Adrenal gland (tissue), 12 donors: ENCODE measurements around the gene CHL1. TPM values are rescaled to one million over a fixed set of nuclear protein-coding genes. Genes with fewer than 3 reads are reported as not detected.

Experiments used
- DNase-seq, 7 donors: peaks; one replicate each; pipeline ENCODE4 v3.0.0-alpha.2; 2019 to 2020
- H3K27ac ChIP-seq, 5 donors: fragments of 200-600 bp; sonication (generic) in 4 of 5; 1 replicate in 3 of 5; 2 replicates in 2 of 5; pipeline versions ENCODE4 v1.5.1 to v1.8.0; 2016 to 2020; ENCODE audit warnings: mild to moderate bottlenecking in 1 of 5
- H3K27me3 ChIP-seq: fragments of 200-600 bp; 2 replicates; pipeline ENCODE4 v1.8.0; 2021
- H3K36me3 ChIP-seq, 2 donors: fragments of 200-600 bp; replicated peaks in 1 of 2; 1 replicate in 1 of 2; 2 replicates in 1 of 2; pipeline versions ENCODE4 v1.5.1 to v1.8.0; 2018 to 2022
- H3K4me1 ChIP-seq, 2 donors: fragments of 200-600 bp; replicated peaks in 1 of 2; 1 replicate in 1 of 2; 2 replicates in 1 of 2; pipeline versions ENCODE4 v1.5.1 to v1.8.0; 2018 to 2021
- H3K4me3 ChIP-seq, 4 donors: fragments of 200-600 bp; sonication (generic) in 3 of 4; one replicate each; pipeline ENCODE4 v1.5.1; 2016 to 2018
- H3K9me3 ChIP-seq, 3 donors: fragments of 200-600 bp; sonication (generic) in 1 of 3; replicated peaks in 1 of 3; 1 replicate in 2 of 3; 2 replicates in 1 of 3; pipeline versions ENCODE4 v1.5.1 to v1.8.0; 2016 to 2021
- POLR2A ChIP-seq, 2 donors: fragments of 450-650 bp; IDR thresholded peaks; one replicate each; pipeline ENCODE4 v1.6.1; 2017; ENCODE audit warnings: antibody characterized with exemption in 2 of 2, mild to moderate bottlenecking in 2 of 2, moderate library complexity in 1 of 2
- whole genome bisulfite sequencing, 4 donors: extraction: QIAGEN DNeasy Blood & Tissue Kit in 2 of 4; methylation state at CpG; one replicate each; pipeline versions ENCODE4 v1.1.5 to v1.1.7; 2013 to 2017; 5-methylcytosine and 5-hydroxymethylcytosine counted together
- intact Hi-C, 2 donors: fragments of 100-400 bp; cut with DNase I; formaldehyde crosslinking; loops; one replicate each; pipeline versions ENCODE4 v1.14.1 to v1.15.0; 2022 to 2023
- polyA plus RNA-seq, 3 donors: library from polyadenylated mRNA; stranded (reverse); fragments of 200-250 nt in 2 of 3; fragments of 350-450 nt in 1 of 3; fragmentation: Illumina TruSeq in 1 of 3; extraction: RNeasy Lipid Tissue Mini Kit (QIAGEN cat#74804) in 1 of 3; gene quantifications; one replicate each; pipeline ENCODE4 v1.2.3, GENCODE V29; 2013 to 2014
- total RNA-seq, 9 donors: library from RNA; depleted of rRNA in 4 of 9; stranded (reverse); fragments of >200 nt in 4 of 9; fragments of 120-200 nt in 1 of 9; fragmentation: NEBNext Ultra II Directional in 1 of 9; extraction: Animal tissue kit (Norgen Biotek cat#: 25700) in 1 of 9; gene quantifications; one replicate each; pipeline versions ENCODE4 v1.1.0 to v1.2.4, GENCODE V29; 2013 to 2023
- TF ChIP-seq, protein P1 (sequence below), 6 experiments: fragments of 450-650 bp in 4 of 6; fragments of 200-600 bp in 2 of 6; sonication (generic) in 1 of 6; IDR thresholded peaks; 1 replicate in 5 of 6; 2 replicates in 1 of 6; pipeline versions ENCODE4 v1.5.1 to v1.8.0; 2016 to 2021; ENCODE audit warnings: antibody characterized with exemption in 6 of 6, mild to moderate bottlenecking in 2 of 6, moderate library complexity in 1 of 6
- donor health status: healthy with polysubstance abuse.
- donor health status: Bipolar disorder and iron deficiency.
- donor health status: DM: yes; HTN: yes; CAD: no.
- donor health status: DM: no; HTN: no; CAD: no.
- donor health status: DM: no; HTN: no; CAD: no.
- donor health status: DM: yes; HTN: yes; CAD: no.

Gene CHL1
- total and polyA plus RNA-seq, 12 donors = 0.80 to 28.3 (median 7.7) TPM

DNA sequence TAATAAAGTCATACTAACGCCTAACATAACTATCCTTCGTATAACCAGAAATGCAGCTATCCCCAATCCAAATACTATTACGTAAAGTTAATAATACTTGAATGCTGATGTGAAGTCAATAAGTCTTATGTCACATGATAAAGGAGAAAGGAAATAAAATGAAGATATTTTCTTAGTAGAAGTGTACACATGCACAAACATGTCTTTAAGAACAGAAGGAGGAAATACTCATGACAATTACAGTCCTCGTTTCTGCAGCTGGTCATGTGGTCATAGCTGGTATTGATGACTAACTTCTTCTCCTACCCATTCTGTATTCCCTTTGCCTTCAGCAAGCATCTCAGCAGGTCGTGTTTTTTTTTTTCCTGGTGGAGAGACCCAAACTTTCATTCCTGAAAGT is 244.3 kb downstream of the CHL1 start:
- H3K27me3 ChIP-seq = no peaks in the 10 kb centered on the region
- no peaks in the 10 kb centered on the region for H3K9me3 ChIP-seq
- H3K27ac ChIP-seq = no peak overlapping the region
- no peaks in the 10 kb centered on the region for H3K36me3 ChIP-seq
- H3K4me3 ChIP-seq = no peak overlapping the region
- no peaks in the 10 kb centered on the region for H3K4me1 ChIP-seq
- WGBS, 4 donors = 71 to 81% (median 79%) methylated on average over 5 of the region's 5 CpGs
- DNase-seq = no peak
- intact Hi-C loops = no loop called here
- TF ChIP-seq, protein P1, sequence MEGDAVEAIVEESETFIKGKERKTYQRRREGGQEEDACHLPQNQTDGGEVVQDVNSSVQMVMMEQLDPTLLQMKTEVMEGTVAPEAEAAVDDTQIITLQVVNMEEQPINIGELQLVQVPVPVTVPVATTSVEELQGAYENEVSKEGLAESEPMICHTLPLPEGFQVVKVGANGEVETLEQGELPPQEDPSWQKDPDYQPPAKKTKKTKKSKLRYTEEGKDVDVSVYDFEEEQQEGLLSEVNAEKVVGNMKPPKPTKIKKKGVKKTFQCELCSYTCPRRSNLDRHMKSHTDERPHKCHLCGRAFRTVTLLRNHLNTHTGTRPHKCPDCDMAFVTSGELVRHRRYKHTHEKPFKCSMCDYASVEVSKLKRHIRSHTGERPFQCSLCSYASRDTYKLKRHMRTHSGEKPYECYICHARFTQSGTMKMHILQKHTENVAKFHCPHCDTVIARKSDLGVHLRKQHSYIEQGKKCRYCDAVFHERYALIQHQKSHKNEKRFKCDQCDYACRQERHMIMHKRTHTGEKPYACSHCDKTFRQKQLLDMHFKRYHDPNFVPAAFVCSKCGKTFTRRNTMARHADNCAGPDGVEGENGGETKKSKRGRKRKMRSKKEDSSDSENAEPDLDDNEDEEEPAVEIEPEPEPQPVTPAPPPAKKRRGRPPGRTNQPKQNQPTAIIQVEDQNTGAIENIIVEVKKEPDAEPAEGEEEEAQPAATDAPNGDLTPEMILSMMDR (IDR thresholded peaks at IDR 0.05) = no peak
- TF ChIP-seq POLR2A (IDR thresholded peaks at IDR 0.05) = no peak

DNA sequence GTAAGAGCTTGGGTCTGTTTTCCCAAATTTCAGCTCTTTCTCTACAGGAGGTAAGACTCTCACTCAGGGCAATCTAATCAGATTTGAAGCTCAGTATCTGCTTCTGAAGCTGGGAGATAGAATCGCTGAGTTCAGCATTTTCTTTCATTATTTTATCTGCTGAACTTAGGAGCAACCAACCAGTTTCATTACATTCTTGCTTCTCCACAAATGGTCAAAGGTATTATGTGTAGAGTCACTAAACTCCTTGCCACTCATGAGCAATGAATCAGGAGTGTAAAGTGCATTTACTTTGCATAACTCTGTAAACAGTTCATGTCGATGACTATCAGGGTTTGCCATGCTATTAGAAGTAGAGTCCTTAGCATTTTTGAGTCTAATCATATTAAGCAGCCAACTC is 249.4 kb downstream of the CHL1 start:
- intact Hi-C loops = no loop called here
- DNase-seq = no peak
- 71 to 97% (median 83%) methylated on average over 2 of the region's 2 CpGs for WGBS, 4 donors
- Histone ChIP-seq H3K4me3 (no peak overlapping the region), H3K4me1 (no peaks in the 10 kb centered on the region), H3K9me3 (no peaks in the 10 kb centered on the region), H3K36me3 (no peaks in the 10 kb centered on the region), H3K27ac (no peak overlapping the region), H3K27me3 (no peaks in the 10 kb centered on the region)
- TF ChIP-seq POLR2A (IDR thresholded peaks at IDR 0.05) = no peak
- TF ChIP-seq, protein P1 (IDR thresholded peaks at IDR 0.05) = no peak

DNA sequence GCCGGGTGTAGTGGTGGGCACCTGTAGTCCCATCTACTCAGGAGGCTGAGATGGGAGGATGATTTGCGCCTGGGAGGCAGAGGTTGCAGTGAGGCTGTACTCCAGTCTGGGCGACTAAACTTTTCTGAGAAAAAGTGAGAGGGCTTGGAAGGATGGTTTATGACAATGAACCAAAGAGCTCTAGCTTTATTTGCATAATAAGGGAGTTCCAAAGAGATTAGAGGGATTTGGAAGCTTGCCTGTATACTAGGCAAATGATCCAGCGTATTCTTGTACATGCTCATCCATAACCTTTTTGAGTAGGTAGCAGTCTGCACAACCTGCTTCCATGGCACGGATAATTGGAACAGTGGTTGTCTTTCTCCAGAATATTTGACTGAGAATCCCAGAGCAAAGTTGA is 251.1 kb downstream of the CHL1 start:
- H3K9me3 ChIP-seq = no peaks in the 10 kb centered on the region
- H3K4me1 ChIP-seq = no peaks in the 10 kb centered on the region
- H3K27ac ChIP-seq = no peak overlapping the region
- WGBS, 4 donors = 78 to 86% (median 79%) methylated on average over 5 of the region's 5 CpGs
- DNase-seq = no peak
- no peaks in the 10 kb centered on the region for H3K36me3 ChIP-seq
- H3K27me3 ChIP-seq = no peaks in the 10 kb centered on the region
- intact Hi-C loops = no loop called here
- H3K4me3 ChIP-seq = no peak overlapping the region
- TF ChIP-seq, protein P1 (IDR thresholded peaks at IDR 0.05) = no peak
- no peak for TF ChIP-seq POLR2A (IDR thresholded peaks at IDR 0.05)

DNA sequence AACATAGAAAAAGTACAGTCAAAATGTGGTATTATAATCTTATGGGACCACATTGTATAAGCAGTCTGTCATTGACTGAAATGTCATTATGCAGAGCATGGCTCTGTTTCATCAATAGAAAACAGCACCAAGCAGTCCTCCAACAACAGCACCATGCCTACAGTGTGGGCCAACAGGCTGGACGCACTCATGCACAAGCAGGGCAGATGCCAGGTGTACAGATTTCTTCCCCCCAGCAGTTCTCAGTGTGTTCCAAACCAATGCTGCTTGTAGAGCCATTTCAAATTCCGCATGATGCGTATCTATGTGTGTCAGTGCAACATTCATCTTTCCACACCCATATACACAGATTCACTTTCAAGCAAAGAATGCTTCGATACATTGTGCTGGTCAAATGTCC is 253.1 kb downstream of the CHL1 start:
- no peak overlapping the region for H3K4me3 ChIP-seq
- no peaks in the 10 kb centered on the region for H3K4me1 ChIP-seq
- WGBS, 4 donors = 80 to 95% (median 86%) methylated on average over 4 of the region's 4 CpGs
- DNase-seq = no peak
- intact Hi-C loops = no loop called here
- H3K27me3 ChIP-seq = no peaks in the 10 kb centered on the region
- no peak overlapping the region for H3K27ac ChIP-seq
- H3K36me3 ChIP-seq = no peaks in the 10 kb centered on the region
- no peak for TF ChIP-seq POLR2A (IDR thresholded peaks at IDR 0.05)
- TF ChIP-seq, protein P1 (IDR thresholded peaks at IDR 0.05) = no peak
- H3K9me3 ChIP-seq = no peaks in the 10 kb centered on the region
